HepG2 (cell line): ENCODE measurements around the gene TBL3. TPM values are rescaled to one million over a fixed set of nuclear protein-coding genes. Genes with fewer than 3 reads are reported as not detected.

Experiments used
- ATAC-seq: fragments of 200-7000 bp; cut with Tn5 transposase; 3 replicates; pipeline ENCODE4 v1.9.1; 2020; ENCODE audit warnings: mild to moderate bottlenecking, moderate library complexity
- BruUV-seq: library from RNA; stranded (reverse); fragments of 400-500 nt; replicated peaks from 2 replicates; lab custom pipeline; 2021; lab: Mats Ljungman, UMichigan
- CTCF ChIA-PET: fragments of 300-600 bp; formaldehyde crosslinking; extraction: SDS; loops from one replicate; lab custom pipeline; 2021; ENCODE audit warnings: low total read pairs, inconsistent platforms, low intra/inter-chr PET ratio; lab: Yijun Ruan, JAX
- POLR2A ChIA-PET: fragments of 350-600 bp; sonication (Branson Sonifier 250); formaldehyde crosslinking; loops from one replicate; lab custom pipeline; 2020; ENCODE audit warnings: antibody characterized with exemption, inconsistent platforms; lab: Yijun Ruan, JAX
- DNase-seq: peaks from one replicate; pipeline ENCODE4 v3.0.0-alpha.2; 2015; ENCODE audit warnings: low spot score
- FAIRE-seq: peaks from 3 replicates; lab custom pipeline; 2011; peaks lifted over from hg19 to GRCh38; lab: Jason Lieb, UNC
- H2AFZ ChIP-seq: one replicate; pipeline ENCODE4 v1.6.1; 2011; ENCODE audit warnings: low read length, inconsistent platforms
- H3K27ac ChIP-seq: fragments of 300-600 bp; 3 replicates; pipeline ENCODE4 v1.8.0; 2011; ENCODE audit warnings: mixed run types, mild to moderate bottlenecking, mixed read lengths, low read length, inconsistent platforms; ENCODE audit not compliant: insufficient read depth; ENCODE audit errors: extremely low read length
- H3K27me3 ChIP-seq, 2 experiments: fragments of 200-600 bp in 1 of 2; 2 replicates in 1 of 2; 3 replicates in 1 of 2; pipeline versions ENCODE4 v1.6.0 to v1.8.0; 2011; ENCODE audit warnings: low read length in 2 of 2, mild to moderate bottlenecking in 2 of 2, moderate library complexity in 2 of 2, inconsistent platforms in 1 of 2; ENCODE audit not compliant: insufficient read depth in 2 of 2, control insufficient read depth in 1 of 2
- H3K36me3 ChIP-seq, 2 experiments: fragments of 200-600 bp in 1 of 2; replicated peaks in 1 of 2; 2 replicates in 1 of 2; 3 replicates in 1 of 2; pipeline versions ENCODE4 v1.5.1 to v1.8.0; 2011; ENCODE audit warnings: low read length in 2 of 2, inconsistent platforms in 1 of 2; ENCODE audit not compliant: insufficient read depth in 2 of 2, control insufficient read depth in 1 of 2
- H3K4me1 ChIP-seq: 2 replicates; pipeline ENCODE4 v1.5.1; 2012; ENCODE audit warnings: low read length, inconsistent platforms; ENCODE audit not compliant: insufficient read depth
- H3K4me2 ChIP-seq: 2 replicates; pipeline ENCODE4 v1.6.0; 2011; ENCODE audit warnings: low read depth, low read length, inconsistent platforms
- H3K4me3 ChIP-seq, 3 experiments: fragments of 200-600 bp in 1 of 3; sonication (generic), shearing (Covaris generic) in 1 of 3; replicated peaks in 1 of 3; 2 replicates each; pipeline ENCODE4 v1.5.1; 2011 to 2016; ENCODE audit warnings: low read length in 3 of 3, inconsistent platforms in 2 of 3, low read depth in 2 of 3, mild to moderate bottlenecking in 2 of 3, control low read depth in 1 of 3, mixed read lengths in 1 of 3; ENCODE audit not compliant: insufficient read depth in 1 of 3
- H3K79me2 ChIP-seq: one replicate; pipeline ENCODE4 v1.6.1; 2011; ENCODE audit warnings: low read length, inconsistent platforms; ENCODE audit not compliant: insufficient read depth
- H3K9ac ChIP-seq: 2 replicates; pipeline ENCODE4 v1.6.0; 2011; ENCODE audit warnings: mild to moderate bottlenecking, low read depth, low read length, inconsistent platforms; ENCODE audit not compliant: insufficient read depth
- H3K9me3 ChIP-seq: 2 replicates; pipeline ENCODE4 v1.5.1; 2012; ENCODE audit warnings: mild to moderate bottlenecking, low read length
- H4K20me1 ChIP-seq: 2 replicates; pipeline ENCODE4 v1.6.0; 2011; ENCODE audit warnings: inconsistent platforms, mild to moderate bottlenecking, low read length, moderate library complexity; ENCODE audit not compliant: insufficient read depth
- CENPX ChIP-seq: sonication (generic); formaldehyde crosslinking; IDR thresholded peaks from 2 replicates; pipeline ENCODE4 v1.9.0; 2021; ENCODE audit warnings: mild to moderate bottlenecking, missing genetic modification reagents, moderate library complexity
- IKZF5 ChIP-seq: IDR thresholded peaks from 2 replicates; pipeline ENCODE4 v1.6.1; 2018; ENCODE audit warnings: missing genetic modification reagents, mild to moderate bottlenecking, missing compliant biosample characterization
- RBFOX2 ChIP-seq: fragments of 200-400 bp; formaldehyde crosslinking; IDR thresholded peaks from 2 replicates; pipeline ENCODE4 v1.6.1; 2017; ENCODE audit warnings: low read depth, mild to moderate bottlenecking, low read length
- TMF1 ChIP-seq: sonication (generic); formaldehyde crosslinking; IDR thresholded peaks from 2 replicates; pipeline ENCODE4 v1.8.1; 2022; ENCODE audit warnings: low read depth, missing genetic modification reagents
- ZFP91 ChIP-seq: sonication (generic); formaldehyde crosslinking; IDR thresholded peaks from 2 replicates; pipeline ENCODE4 v1.9.0; 2022; ENCODE audit warnings: missing genetic modification reagents, mild to moderate bottlenecking, borderline replicate concordance
- ZNF672 ChIP-seq: sonication (generic); formaldehyde crosslinking; IDR thresholded peaks from 2 replicates; pipeline ENCODE4 v1.8.1; 2022; ENCODE audit warnings: missing genetic modification reagents
- ZNF687 ChIP-seq: sonication (generic); formaldehyde crosslinking; IDR thresholded peaks from 2 replicates; pipeline ENCODE4 v1.5.1; 2020; ENCODE audit warnings: mild to moderate bottlenecking, missing genetic modification reagents, moderate library complexity
- WGBS: methylation state at CpG from one replicate; pipeline ENCODE4 v1.1.6; 2017; ENCODE audit warnings: low lambda C conversion rate; 5-methylcytosine and 5-hydroxymethylcytosine counted together
- in situ Hi-C: cut with HindIII; loops from 2 replicates; pipeline ENCODE4 v1.10.0; 2017; ENCODE audit warnings: low pct_unique_long_range_greater_than_20kb; ENCODE audit not compliant: extremely low pct_ligation_motif_present
- intact Hi-C: fragments of 100-400 bp; cut with micrococcal nuclease; formaldehyde crosslinking; loops from one replicate; pipeline ENCODE4 v1.10.0; 2022; ENCODE audit not compliant: unreplicated experiment
- polyA plus RNA-seq, 8 experiments: library from polyadenylated mRNA; depleted of rRNA in 3 of 8; stranded (reverse) in 7 of 8; unstranded in 1 of 8; fragments of >200 nt; fragmentation: Illumina TruSeq in 4 of 8; extraction: Trizol in 4 of 8; gene quantifications; 2 replicates each; pipeline versions ENCODE4 v1.2.1 to v1.2.3, GENCODE V29; 2011 to 2016; ENCODE audit warnings: low read depth in 4 of 8, missing spikeins in 1 of 8, mixed read lengths in 1 of 8; ENCODE audit not compliant: insufficient read depth in 1 of 8
- total RNA-seq, 5 experiments: library from RNA; depleted of rRNA; stranded (reverse); fragments of >200 nt; fragmentation: Illumina TruSeq; extraction: Trizol; gene quantifications; 2 replicates each; pipeline ENCODE4 v1.2.3, GENCODE V29; 2016; ENCODE audit warnings: low read depth in 1 of 5

TBL3 gene
- total and polyA plus RNA-seq, 2 of the 13 experiments (the other 11 are each of a cell fraction or from before 2014, with no cell fraction given) = 16.8 to 38.0 TPM

GRCh38 chr16:2029350-2029749 is 57.5 kb downstream of the TBL3 start:
- H3K4me1 ChIP-seq = peaks cover 76% of the 10 kb centered on the region
- no peak overlapping the region for H3K9ac ChIP-seq
- no peak for DNase-seq
- H3K27me3 ChIP-seq = peaks cover 0 to 9% of the 10 kb centered on the region in 2 experiments; a peak in 1 of 5 replicates
- H3K36me3 ChIP-seq = no peaks in the 10 kb centered on the region; a peak in 1 of 5 replicates
- TF ChIP-seq CENPX (CRISPR knock-in tag) = no peak
- TF ChIP-seq ZNF687 (CRISPR knock-in tag) = no peak
- TF ChIP-seq IKZF5 (CRISPR knock-in tag) = no peak
- TF ChIP-seq RBFOX2 = 0 out of 2 replicates have a peak, but pooled peaks have one; percentile 31
- no peak for TF ChIP-seq ZFP91
- TF ChIP-seq ZNF672 = no peak
- no peak for TF ChIP-seq TMF1 (CRISPR knock-in tag)
- TF ChIP-seq, all 625 proteins: peak for 1
- intact Hi-C loops = no loop called here
- Histone ChIP-seq H2AFZ (no peak overlapping the region), H3K4me3 (no peak overlapping the region), H3K79me2 (peaks cover 3% of the 10 kb centered on the region), H4K20me1 (0 out of 2 replicates have a peak, but pooled peaks cover 7% of the 10 kb centered on the region), H3K27ac (no peak overlapping the region), H3K9me3 (no peaks in the 10 kb centered on the region), H3K4me2 (no peak overlapping the region)
- ATAC-seq (no peak), FAIRE-seq (no peak)
- BruUV-seq = no TSS peak
- WGBS = no CpG with 5 or more reads among the region's 22 CpGs
- in situ Hi-C loops = no loop called here
- ChIA-PET POLR2A (no interaction called here), CTCF (no interaction called here)
